Esophagus squamous epithelium (tissue), 5 donors: ENCODE results near the gene KIF5C. TPM values are rescaled to one million over a fixed set of nuclear protein-coding genes. Genes with fewer than 3 reads are reported as not detected.

Experiments
- DNase-seq: peaks from one replicate; lab custom pipeline; 2025; lab: John Stamatoyannopoulos, UW
- H3K27ac ChIP-seq, 4 donors: fragments of 200-600 bp; sonication (generic); one replicate each; pipeline ENCODE4 v1.5.1; 2016 to 2019; ENCODE audit warnings: mild to moderate bottlenecking in 1 of 4
- H3K27me3 ChIP-seq, 4 donors: fragments of 200-600 bp; sonication (generic); 1 replicate in 3 of 4; 2 replicates in 1 of 4; pipeline versions ENCODE4 v1.5.1 to v1.6.0; 2017 to 2021; ENCODE audit warnings: antibody characterized with exemption in 1 of 4
- H3K36me3 ChIP-seq, 3 donors: fragments of 200-600 bp; sonication (generic); one replicate each; pipeline ENCODE4 v1.5.1; 2016 to 2019
- H3K4me1 ChIP-seq, 3 donors: fragments of 200-600 bp; sonication (generic); one replicate each; pipeline ENCODE4 v1.5.1; 2017 to 2019
- H3K4me3 ChIP-seq, 4 donors: fragments of 200-600 bp; sonication (generic); 1 replicate in 3 of 4; 2 replicates in 1 of 4; pipeline ENCODE4 v1.5.1; 2016 to 2019; ENCODE audit warnings: mild to moderate bottlenecking in 2 of 4, moderate library complexity in 1 of 4
- H3K9me3 ChIP-seq, 3 donors: fragments of 200-600 bp; sonication (generic); one replicate each; pipeline ENCODE4 v1.5.1; 2016 to 2019
- POLR2A ChIP-seq, 4 donors: fragments of 450-650 bp; IDR thresholded peaks; one replicate each; pipeline ENCODE4 v1.6.1; 2017; ENCODE audit warnings: antibody characterized with exemption in 4 of 4, mild to moderate bottlenecking in 4 of 4, moderate library complexity in 3 of 4
- WGBS, 2 donors: methylation state at CpG; one replicate each; pipeline ENCODE4 v1.1.5; 2018; 5-methylcytosine and 5-hydroxymethylcytosine counted together
- intact Hi-C: fragments of 100-400 bp; cut with DNase I; formaldehyde crosslinking; loops from one replicate; pipeline ENCODE4 v1.15.0; 2022
- total RNA-seq, 4 donors: library from RNA; depleted of rRNA; stranded (reverse); fragments of >200 nt; gene quantifications; one replicate each; pipeline ENCODE4 v1.1.0, GENCODE V29; 2016
- TF ChIP-seq, protein P1 (sequence below), 6 experiments: fragments of 450-650 bp in 4 of 6; fragments of 200-600 bp in 2 of 6; sonication (generic) in 2 of 6; IDR thresholded peaks; one replicate each; pipeline ENCODE4 v1.5.1; 2016 to 2019; ENCODE audit warnings: antibody characterized with exemption in 6 of 6, mild to moderate bottlenecking in 4 of 6, moderate library complexity in 4 of 6
- donor health status: DM: yes; HTN: yes; CAD: no.

Gene KIF5C
- total RNA-seq, 4 donors from 2014 or later: 0.09 to 2.3 (median 0.41) TPM; not detected in 1

DNA sequence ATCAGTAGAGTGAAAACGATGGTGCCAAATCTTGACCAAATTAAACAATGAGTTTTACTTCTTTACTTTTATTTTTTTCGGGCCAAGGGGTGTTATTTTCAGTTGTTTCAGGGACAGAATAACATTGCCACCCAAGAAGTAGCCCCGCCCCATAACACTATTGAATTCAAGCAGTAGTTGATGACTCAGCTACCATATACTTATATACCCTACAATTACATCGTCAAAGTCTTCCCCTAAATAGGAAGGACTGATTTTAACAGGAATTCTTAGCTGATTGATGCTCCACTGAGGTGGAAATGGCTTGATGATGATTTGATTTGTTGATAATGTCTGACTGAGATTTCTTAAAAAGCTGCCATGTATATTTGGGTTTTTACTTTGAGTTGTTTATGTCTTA, 188.2 kb downstream of the KIF5C start:
- no peak for DNase-seq
- no peak for TF ChIP-seq POLR2A (IDR thresholded peaks at IDR 0.05)
- TF ChIP-seq, protein P1, sequence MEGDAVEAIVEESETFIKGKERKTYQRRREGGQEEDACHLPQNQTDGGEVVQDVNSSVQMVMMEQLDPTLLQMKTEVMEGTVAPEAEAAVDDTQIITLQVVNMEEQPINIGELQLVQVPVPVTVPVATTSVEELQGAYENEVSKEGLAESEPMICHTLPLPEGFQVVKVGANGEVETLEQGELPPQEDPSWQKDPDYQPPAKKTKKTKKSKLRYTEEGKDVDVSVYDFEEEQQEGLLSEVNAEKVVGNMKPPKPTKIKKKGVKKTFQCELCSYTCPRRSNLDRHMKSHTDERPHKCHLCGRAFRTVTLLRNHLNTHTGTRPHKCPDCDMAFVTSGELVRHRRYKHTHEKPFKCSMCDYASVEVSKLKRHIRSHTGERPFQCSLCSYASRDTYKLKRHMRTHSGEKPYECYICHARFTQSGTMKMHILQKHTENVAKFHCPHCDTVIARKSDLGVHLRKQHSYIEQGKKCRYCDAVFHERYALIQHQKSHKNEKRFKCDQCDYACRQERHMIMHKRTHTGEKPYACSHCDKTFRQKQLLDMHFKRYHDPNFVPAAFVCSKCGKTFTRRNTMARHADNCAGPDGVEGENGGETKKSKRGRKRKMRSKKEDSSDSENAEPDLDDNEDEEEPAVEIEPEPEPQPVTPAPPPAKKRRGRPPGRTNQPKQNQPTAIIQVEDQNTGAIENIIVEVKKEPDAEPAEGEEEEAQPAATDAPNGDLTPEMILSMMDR (IDR thresholded peaks at IDR 0.05): no peak
- H3K4me3 ChIP-seq: no peak overlapping the region
- H3K27me3 ChIP-seq: no peaks in the 10 kb centered on the region
- peak overlapping the region in 1 of 4 donors; percentile 38 for H3K27ac ChIP-seq
- intact Hi-C loops: no loop called here
- H3K4me1 ChIP-seq: peaks cover 0 to 32% (median 0%) of the 10 kb centered on the region in 3 donors
- H3K36me3 ChIP-seq: no peaks in the 10 kb centered on the region
- H3K9me3 ChIP-seq: no peaks in the 10 kb centered on the region
- WGBS, 2 donors: 49 to 62% methylated on average over 4 of the region's 4 CpGs

DNA sequence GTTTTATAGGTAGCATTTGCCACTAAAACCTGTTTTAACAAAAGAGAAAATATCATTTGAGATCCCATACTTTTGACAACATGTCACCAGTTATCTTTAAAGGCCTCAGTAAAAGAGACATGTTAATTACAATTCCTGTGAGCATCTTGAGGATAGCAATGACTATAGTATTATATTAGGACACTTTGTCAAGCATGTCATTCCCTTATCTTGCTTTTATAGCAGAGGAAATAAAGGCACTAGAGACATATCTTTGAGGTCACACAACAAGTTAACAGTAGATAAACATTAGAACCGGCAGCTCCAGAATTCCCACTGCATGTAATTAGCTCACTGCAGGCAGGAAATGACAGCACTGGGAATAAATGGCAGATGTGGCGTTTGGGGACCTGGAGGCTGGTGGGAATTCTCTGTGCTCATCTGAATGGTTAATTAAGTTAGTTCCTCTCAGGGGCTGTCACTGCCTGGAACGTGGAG, 189.4 kb downstream of the KIF5C start:
- intact Hi-C loops: no loop called here

GRCh38 chr2:149064856-149065630, 190.0 kb downstream of the KIF5C start:
- H3K36me3 ChIP-seq: no peaks in the 10 kb centered on the region
- intact Hi-C loops: no loop called here
- no peaks in the 10 kb centered on the region for H3K9me3 ChIP-seq
- no peaks in the 10 kb centered on the region for H3K27me3 ChIP-seq
- H3K4me3 ChIP-seq: no peak overlapping the region
- 56% methylated on average over 5 of the region's 5 CpGs for WGBS, 2 donors
- no peak for DNase-seq
- peaks cover 0 to 36% (median 0%) of the 10 kb centered on the region in 3 donors for H3K4me1 ChIP-seq
- H3K27ac ChIP-seq: no peak overlapping the region
- no peak for TF ChIP-seq POLR2A (IDR thresholded peaks at IDR 0.05)
- TF ChIP-seq, protein P1 (IDR thresholded peaks at IDR 0.05): no peak

More for the DNA sequence above, 189.4 kb downstream of the KIF5C start:
- TF ChIP-seq POLR2A (IDR thresholded peaks at IDR 0.05): no peak
- TF ChIP-seq, protein P1 (IDR thresholded peaks at IDR 0.05): no peak
- Histone ChIP-seq H3K27ac (no peak overlapping the region), H3K4me1 (peaks cover 0 to 35% (median 0%) of the 10 kb centered on the region in 3 donors), H3K9me3 (no peaks in the 10 kb centered on the region), H3K4me3 (no peak overlapping the region), H3K36me3 (no peaks in the 10 kb centered on the region), H3K27me3 (no peaks in the 10 kb centered on the region)
- DNase-seq: no peak
- 56 to 78% methylated on average over 3 of the region's 3 CpGs for WGBS, 2 donors

DNA sequence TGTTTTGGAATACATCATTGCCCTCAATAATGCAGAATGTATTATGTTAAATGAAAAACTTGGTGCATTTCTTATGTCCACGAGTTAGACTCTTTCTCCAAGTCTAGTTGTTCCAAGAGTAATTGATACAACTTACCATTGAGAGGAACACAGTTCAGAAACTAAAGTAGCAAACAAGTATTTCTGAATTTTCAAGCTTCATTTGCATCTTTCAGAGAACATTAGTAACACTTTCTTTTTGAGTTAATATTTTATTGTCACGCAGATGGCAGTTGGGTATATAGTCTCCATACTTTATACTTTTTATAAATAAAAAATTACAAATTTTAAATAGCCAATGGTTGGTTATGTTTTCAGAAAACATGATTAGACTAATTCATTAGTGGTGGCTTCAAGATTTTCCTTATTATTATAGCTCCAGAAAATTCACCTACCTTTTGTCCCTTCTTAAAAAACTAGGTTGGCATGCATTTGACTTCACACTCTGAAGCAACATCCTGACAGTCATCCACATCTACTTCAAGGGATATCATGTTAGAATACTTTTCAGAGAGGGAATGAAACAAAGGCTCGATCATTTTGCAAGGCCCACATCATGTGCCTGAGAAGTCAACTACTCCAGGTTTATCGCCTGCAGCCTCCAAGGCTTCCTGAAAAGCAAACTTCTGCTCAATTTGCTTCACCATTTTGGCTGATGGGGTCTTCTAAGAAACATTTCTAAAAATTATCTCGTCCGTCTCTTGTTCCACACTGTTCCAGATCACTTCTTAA, 193.4 kb downstream of the KIF5C start:
- Histone ChIP-seq H3K4me3 (no peak overlapping the region), H3K27me3 (no peaks in the 10 kb centered on the region), H3K36me3 (no peaks in the 10 kb centered on the region), H3K9me3 (no peaks in the 10 kb centered on the region), H3K4me1 (peaks cover 0 to 41% (median 0%) of the 10 kb centered on the region in 3 donors), H3K27ac (peak overlapping the region in 1 of 4 donors; percentile 21)
- WGBS, 2 donors: 86 to 88% methylated on average over 6 of the region's 6 CpGs
- TF ChIP-seq, protein P1 (IDR thresholded peaks at IDR 0.05): no peak
- no peak for DNase-seq
- intact Hi-C loops: no loop called here
